ENCODE measurements around the gene AARS2.

GRCh38 chr6:44335631-44336030 is 22.5 kb upstream of the AARS2 start:
- TF ChIP-seq SMAD4 (CRISPR knock-in tag; IDR thresholded peaks at IDR 0.05) (no peak), TEAD1 (CRISPR knock-in tag; IDR thresholded peaks at IDR 0.05) (no peak)
